Tibial nerve (tissue), 4 donors: ENCODE results near the gene CREBRF.

Experiments
- CTCF ChIP-seq, 5 experiments: fragments of 200-600 bp in 3 of 5; fragments of 450-650 bp in 2 of 5; sonication (generic) in 3 of 5; IDR thresholded peaks; one replicate each; pipeline ENCODE4 v1.5.1; 2016 to 2019; ENCODE audit warnings: antibody characterized with exemption in 5 of 5, mild to moderate bottlenecking in 3 of 5, moderate library complexity in 2 of 5
- EP300 ChIP-seq, 2 donors: sonication (generic); formaldehyde crosslinking; IDR thresholded peaks; one replicate each; pipeline ENCODE4 v1.6.1; 2017; ENCODE audit warnings: antibody characterized with exemption in 2 of 2, mild to moderate bottlenecking in 1 of 2
- POLR2A ChIP-seq, 2 donors: fragments of 450-650 bp; IDR thresholded peaks; one replicate each; pipeline ENCODE4 v1.6.1; 2017; ENCODE audit warnings: antibody characterized with exemption in 2 of 2, mild to moderate bottlenecking in 2 of 2, moderate library complexity in 2 of 2

- no peak for TF ChIP-seq CTCF (IDR thresholded peaks at IDR 0.05)
- TF ChIP-seq EP300 (IDR thresholded peaks at IDR 0.05), result no peak
- TF ChIP-seq POLR2A (IDR thresholded peaks at IDR 0.05), result no peak
These were observed 99.8 kb downstream of the CREBRF start for GRCh38 chr5:173155912-173156311.
